ENCODE data around the gene CNTNAP4.

DNA sequence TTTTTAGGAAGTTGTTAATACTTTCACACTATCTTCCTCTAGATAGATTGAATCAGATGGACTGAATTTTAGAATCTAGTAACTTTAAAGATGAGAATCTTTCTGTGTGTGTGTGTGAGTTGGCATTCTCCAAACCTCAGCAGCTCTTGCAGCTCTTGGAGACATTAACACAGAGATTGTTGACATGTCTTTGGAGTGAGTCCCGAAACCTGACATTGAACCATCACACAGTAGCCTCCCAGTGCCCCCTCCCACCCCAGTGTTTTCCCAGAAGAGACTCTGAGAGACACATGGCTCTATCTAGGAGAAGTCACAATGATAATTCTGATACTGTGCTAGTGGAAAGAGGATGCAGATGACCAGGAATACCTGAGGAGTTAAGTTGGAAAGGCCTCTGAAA, 103.9 kb downstream of the CNTNAP4 start:
- TF ChIP-seq CTCF (conservative IDR thresholded peaks at IDR 0.05; ENCODE audit: low read depth, low read length) (no peak), SMC3 (IDR thresholded peaks at IDR 0.05; ENCODE audit: low read depth, low read length) (no peak), POLR2A (IDR thresholded peaks at IDR 0.05; ENCODE audit: low read depth, low read length) (no peak), MXI1 (IDR thresholded peaks at IDR 0.05; ENCODE audit: borderline replicate concordance, low read depth, low read length) (no peak), RFX5 (IDR thresholded peaks at IDR 0.05; ENCODE audit: low read depth, low read length) (no peak), MAFK (IDR thresholded peaks at IDR 0.05; ENCODE audit: low read depth, low read length) (no peak), CHD1 (IDR thresholded peaks at IDR 0.05; ENCODE audit: low read depth, low read length) (no peak), RAD21 (IDR thresholded peaks at IDR 0.05; ENCODE audit: low read length) (no peak), FOS (IDR thresholded peaks at IDR 0.05; ENCODE audit: low read depth, low read length) (no peak), CEBPB (IDR thresholded peaks at IDR 0.05; ENCODE audit: low read depth, low read length) (no peak), MAZ (IDR thresholded peaks at IDR 0.05; ENCODE audit: borderline replicate concordance, low read depth, low read length) (no peak)
- TF ChIP-seq, protein P1, sequence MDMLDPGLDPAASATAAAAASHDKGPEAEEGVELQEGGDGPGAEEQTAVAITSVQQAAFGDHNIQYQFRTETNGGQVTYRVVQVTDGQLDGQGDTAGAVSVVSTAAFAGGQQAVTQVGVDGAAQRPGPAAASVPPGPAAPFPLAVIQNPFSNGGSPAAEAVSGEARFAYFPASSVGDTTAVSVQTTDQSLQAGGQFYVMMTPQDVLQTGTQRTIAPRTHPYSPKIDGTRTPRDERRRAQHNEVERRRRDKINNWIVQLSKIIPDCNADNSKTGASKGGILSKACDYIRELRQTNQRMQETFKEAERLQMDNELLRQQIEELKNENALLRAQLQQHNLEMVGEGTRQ (IDR thresholded peaks at IDR 0.05; ENCODE audit: low read depth, low read length), result no peak
- TF ChIP-seq, protein P2, sequence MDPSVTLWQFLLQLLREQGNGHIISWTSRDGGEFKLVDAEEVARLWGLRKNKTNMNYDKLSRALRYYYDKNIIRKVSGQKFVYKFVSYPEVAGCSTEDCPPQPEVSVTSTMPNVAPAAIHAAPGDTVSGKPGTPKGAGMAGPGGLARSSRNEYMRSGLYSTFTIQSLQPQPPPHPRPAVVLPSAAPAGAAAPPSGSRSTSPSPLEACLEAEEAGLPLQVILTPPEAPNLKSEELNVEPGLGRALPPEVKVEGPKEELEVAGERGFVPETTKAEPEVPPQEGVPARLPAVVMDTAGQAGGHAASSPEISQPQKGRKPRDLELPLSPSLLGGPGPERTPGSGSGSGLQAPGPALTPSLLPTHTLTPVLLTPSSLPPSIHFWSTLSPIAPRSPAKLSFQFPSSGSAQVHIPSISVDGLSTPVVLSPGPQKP (IDR thresholded peaks at IDR 0.05; ENCODE audit: borderline replicate concordance, low read depth, low read length), result no peak
